ENCODE measurements around the gene DMRTA2. TPM values are rescaled to one million over a fixed set of nuclear protein-coding genes. Genes with fewer than 3 reads are reported as not detected.

The DMRTA2 gene
- total and polyA plus RNA-seq, 2 donors (not counting 1 experiment from before 2014, with no cell fraction given): not detected

- Histone ChIP-seq H3K9me3 (ENCODE audit: control extremely low read depth in 1 of 3, control insufficient read depth in 2 of 3, insufficient read depth in 1 of 3, low read length in 2 of 3) (peaks cover 0 to 76% (median 5%) of the 10 kb centered on the region in 3 donors), H3K4me2 (replicated peaks; ENCODE audit: low read depth, low read length, poor library complexity, severe bottlenecking) (peak overlapping the region; percentile 3), H3K79me2 (ENCODE audit: control insufficient read depth, insufficient read depth, low read length) (no peaks in the 10 kb centered on the region), H3K4me3 (ENCODE audit: control extremely low read depth in 1 of 5, extremely low read depth in 1 of 5, insufficient read depth in 1 of 5, low read depth in 2 of 5, low read length in 4 of 5) (no peak overlapping the region), H3K27ac (ENCODE audit: low read length in 2 of 2) (no peak overlapping the region), H4K20me1 (ENCODE audit: control insufficient read depth, insufficient read depth, low read length, poor library complexity, severe bottlenecking) (no peaks in the 10 kb centered on the region), H3K27me3 (replicated peaks in 1 of 4; ENCODE audit: control extremely low read depth in 1 of 4, control insufficient read depth in 3 of 4, insufficient read depth in 4 of 4, low read length in 3 of 4) (peaks cover 0 to 81% (median 56%) of the 10 kb centered on the region in 4 experiments), H3K4me1 (ENCODE audit: control insufficient read depth in 2 of 2, insufficient read depth in 2 of 2, low read length in 2 of 2) (peaks cover 24 to 50% of the 10 kb centered on the region in 2 donors), H2AFZ (ENCODE audit: insufficient read depth, low read depth, low read length, poor library complexity, severe bottlenecking) (no peak overlapping the region), H3K36me3 (replicated peaks in 1 of 2; ENCODE audit: control extremely low read depth in 1 of 2, control insufficient read depth in 1 of 2, extremely low read depth in 1 of 2, insufficient read depth in 2 of 2, low read length in 1 of 2) (no peaks in the 10 kb centered on the region), H3K9ac (ENCODE audit: low read length) (no peak overlapping the region)
- Mint-ChIP-seq H3K4me3 (peak overlapping the region; percentile 10), H3K9me3 (ENCODE audit: insufficient read depth) (peaks cover 2% of the 10 kb centered on the region), H3K27ac (no peak overlapping the region), H3K27me3 (peaks cover 59% of the 10 kb centered on the region), H3K4me1 (peaks cover 28% of the 10 kb centered on the region)
- ChIA-PET CTCF (no interaction called here), POLR2A (no interaction called here)
- TF ChIP-seq CTCF (IDR thresholded peaks at IDR 0.05): no peak
- no peak for TF ChIP-seq EZH2 (IDR thresholded peaks at IDR 0.05; ENCODE audit: borderline replicate concordance, insufficient read depth, low read depth, low read length, poor library complexity, severe bottlenecking)
- no peak for ATAC-seq (ENCODE audit: low read depth)
- WGBS (ENCODE audit: insufficient coverage): 5% methylated on average over 34 of the region's 46 CpGs
- intact Hi-C loops (cut with micrococcal nuclease): no loop called here
- DNase-seq: peak; percentile 20
Observed at GRCh38 chr1:50416553-50417453, 6.4 kb downstream of the DMRTA2 start.

GRCh38 chr1:50416150-50416527 lies 7.1 kb downstream of the DMRTA2 start:
- ChIA-PET POLR2A (no interaction called here), CTCF (no interaction called here)
- Histone ChIP-seq H3K27ac (ENCODE audit: low read length in 2 of 2) (no peak overlapping the region), H4K20me1 (ENCODE audit: control insufficient read depth, insufficient read depth, low read length, poor library complexity, severe bottlenecking) (no peaks in the 10 kb centered on the region), H3K4me3 (ENCODE audit: control extremely low read depth in 1 of 5, extremely low read depth in 1 of 5, insufficient read depth in 1 of 5, low read depth in 2 of 5, low read length in 4 of 5) (no peak overlapping the region), H3K4me2 (replicated peaks; ENCODE audit: low read depth, low read length, poor library complexity, severe bottlenecking) (no peak overlapping the region), H3K4me1 (ENCODE audit: control insufficient read depth in 2 of 2, insufficient read depth in 2 of 2, low read length in 2 of 2) (peaks cover 24 to 44% of the 10 kb centered on the region in 2 donors), H3K36me3 (replicated peaks in 1 of 2; ENCODE audit: control extremely low read depth in 1 of 2, control insufficient read depth in 1 of 2, extremely low read depth in 1 of 2, insufficient read depth in 2 of 2, low read length in 1 of 2) (no peaks in the 10 kb centered on the region), H3K9me3 (ENCODE audit: control extremely low read depth in 1 of 3, control insufficient read depth in 2 of 3, insufficient read depth in 1 of 3, low read length in 2 of 3) (peaks cover 0 to 70% (median 5%) of the 10 kb centered on the region in 3 donors), H2AFZ (ENCODE audit: insufficient read depth, low read depth, low read length, poor library complexity, severe bottlenecking) (no peak overlapping the region), H3K9ac (ENCODE audit: low read length) (no peak overlapping the region), H3K79me2 (ENCODE audit: control insufficient read depth, insufficient read depth, low read length) (no peaks in the 10 kb centered on the region), H3K27me3 (replicated peaks in 1 of 4; ENCODE audit: control extremely low read depth in 1 of 4, control insufficient read depth in 3 of 4, insufficient read depth in 4 of 4, low read length in 3 of 4) (peaks cover 0 to 75% (median 52%) of the 10 kb centered on the region in 4 experiments)
- Mint-ChIP-seq H3K4me1 (peaks cover 24% of the 10 kb centered on the region), H3K9me3 (ENCODE audit: insufficient read depth) (peaks cover 2% of the 10 kb centered on the region), H3K27ac (no peak overlapping the region), H3K4me3 (no peak overlapping the region), H3K27me3 (peaks cover 58% of the 10 kb centered on the region)
- ATAC-seq (ENCODE audit: low read depth) (no peak), DNase-seq (peak; percentile 26)
- WGBS (ENCODE audit: insufficient coverage): 9% methylated on average over 24 of the region's 25 CpGs
- intact Hi-C loops (cut with micrococcal nuclease): no loop called here
- TF ChIP-seq EZH2 (IDR thresholded peaks at IDR 0.05; ENCODE audit: borderline replicate concordance, insufficient read depth, low read depth, low read length, poor library complexity, severe bottlenecking) (no peak), CTCF (IDR thresholded peaks at IDR 0.05) (no peak)

All from B cell (primary cell).